HTR-8/SVneo (cell line): Measurements from ENCODE around the gene UCN.

ENCODE experiments used
- DNase-seq: peaks from one replicate; pipeline ENCODE4 v3.0.0; 2011; ENCODE audit warnings: low spot score, mixed read lengths; ENCODE audit not compliant: insufficient read length
- FAIRE-seq: peaks from 2 replicates; lab custom pipeline; 2011; peaks lifted over from hg19 to GRCh38; lab: Jason Lieb, UNC

Gene UCN

DNA sequence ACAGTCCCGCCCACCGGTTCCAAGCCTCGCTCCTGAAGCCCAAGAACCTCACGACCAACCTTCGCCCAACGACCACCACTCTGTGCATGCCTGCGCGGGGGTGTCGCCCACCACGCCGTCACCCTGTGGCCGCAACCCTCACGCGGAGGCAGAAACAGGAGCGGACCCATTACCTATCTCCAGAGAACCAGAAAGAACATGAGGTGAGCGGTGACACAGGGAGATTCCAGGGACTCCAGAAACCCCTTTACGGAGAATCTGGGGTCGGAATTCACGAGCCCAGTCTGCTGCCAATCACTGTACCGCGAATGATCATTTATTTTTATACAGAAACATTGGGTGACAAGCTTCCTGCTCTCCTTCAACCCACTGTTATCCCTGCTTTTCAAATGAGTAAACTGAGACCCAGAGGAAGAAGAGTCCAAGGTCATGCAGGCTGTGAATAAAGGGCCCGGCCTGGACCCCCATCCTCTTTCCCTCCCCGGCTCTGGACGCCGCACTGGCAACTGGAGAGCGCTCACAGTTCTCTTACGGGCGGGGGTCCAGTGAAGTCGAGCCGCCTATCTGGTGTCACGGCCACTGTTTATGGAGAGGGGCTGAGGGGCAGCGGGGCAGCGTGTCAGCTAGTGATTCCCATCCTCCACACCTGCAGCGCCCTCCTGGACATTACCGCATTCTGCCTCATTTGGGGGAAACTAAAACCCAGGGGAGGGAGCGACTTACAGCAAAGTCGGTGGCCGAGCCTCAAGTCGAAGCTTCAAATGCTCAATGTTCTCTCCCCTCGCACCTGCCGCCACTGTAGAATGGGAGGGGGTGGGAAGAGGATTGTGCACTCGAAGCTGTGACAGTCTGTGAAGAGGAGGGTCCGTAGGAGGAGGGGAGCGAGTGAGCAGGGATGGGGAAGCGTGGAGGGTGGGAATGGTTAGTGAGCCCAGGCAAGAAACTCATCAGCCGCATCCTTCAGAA is 44.7 kb downstream of the UCN start:
- DNase-seq (no peak), FAIRE-seq (no peak)

DNA sequence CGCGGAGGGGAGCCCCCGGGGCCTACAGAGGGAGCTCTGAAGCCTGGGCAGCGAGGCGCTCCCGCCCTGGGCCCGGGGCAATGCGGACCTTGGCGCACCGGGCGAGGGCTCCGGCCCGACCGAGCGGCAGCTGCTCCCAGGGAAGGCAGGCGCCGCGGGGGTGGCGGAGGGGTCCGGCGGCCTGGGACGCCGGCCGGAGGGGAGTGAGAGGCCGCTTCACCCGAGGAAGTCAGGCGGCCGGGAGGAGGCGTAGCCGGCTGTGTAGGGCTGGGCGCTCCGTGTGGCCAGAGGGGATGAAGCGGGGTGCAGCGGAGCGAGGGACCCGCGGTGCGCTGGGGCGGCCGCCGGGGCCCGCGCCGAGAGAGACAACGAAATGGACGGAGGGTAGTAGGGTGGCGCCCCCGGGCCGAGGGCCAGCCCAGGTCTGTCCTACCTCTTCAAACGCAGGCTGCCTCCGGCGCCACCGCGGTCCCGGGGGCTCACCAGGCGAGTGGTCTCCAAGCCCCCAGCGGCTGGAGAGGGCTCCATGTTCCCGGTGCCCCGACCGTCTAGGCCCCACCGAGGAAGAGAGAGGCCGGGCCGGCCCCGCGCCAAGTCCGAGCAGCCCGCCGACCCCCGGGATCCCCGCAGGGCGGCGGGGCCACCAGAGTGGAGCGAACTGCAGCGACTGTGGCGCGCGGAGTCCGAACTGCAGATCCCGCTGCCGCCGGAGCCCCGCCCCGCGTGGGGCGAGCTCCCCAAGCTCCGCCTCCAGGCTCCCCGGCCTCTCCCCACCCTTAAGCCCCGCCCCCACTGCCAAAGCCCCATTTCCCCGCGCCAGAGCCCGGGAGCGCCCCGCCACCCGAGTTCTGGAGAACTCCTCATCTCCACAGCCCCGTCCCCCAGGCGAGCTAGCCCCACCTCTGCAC is 45.6 kb downstream of the UCN start, which contains the start of gene SLC30A3:
Gene SLC30A3, minus strand, starts transcription at position 669 of the 908 bp plus-strand sequence. Its CDS starts 141 bp downstream, at position 528.
- FAIRE-seq (peak; percentile 84), DNase-seq (peak; percentile 89)

DNA sequence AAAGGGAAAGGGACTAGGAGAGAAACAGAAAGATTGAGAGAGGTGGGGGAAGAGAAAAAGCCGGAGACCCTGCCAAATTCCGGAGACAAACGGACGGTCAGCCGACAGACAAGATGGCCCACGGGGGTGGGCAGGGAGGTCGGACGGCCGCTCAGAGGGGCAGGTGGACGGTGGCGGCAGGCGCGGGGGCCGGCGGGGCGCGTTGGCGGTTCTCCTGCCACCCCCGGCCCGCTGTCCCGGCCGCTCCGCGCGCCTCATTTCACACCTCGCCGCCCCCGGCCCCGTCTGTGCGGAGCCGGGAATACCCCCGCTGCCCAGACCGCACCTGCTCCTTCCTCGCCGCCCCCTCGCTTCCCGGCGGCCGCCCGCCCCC is 46.3 kb downstream of the UCN start:
- FAIRE-seq (no peak), DNase-seq (no peak)

GRCh38 chr2:27261241-27261925 is 46.9 kb downstream of the UCN start:
- FAIRE-seq, result no peak
- DNase-seq, result no peak

GRCh38 chr2:27258051-27258450 is 50.2 kb downstream of the UCN start:
- FAIRE-seq (no peak), DNase-seq (no peak)
